GM10847 (cell line): ENCODE measurements around the gene GRWD1.

Experiments
- POLR2A ChIP-seq: IDR thresholded peaks from 2 replicates; pipeline ENCODE4 v1.6.1; 2011; ENCODE audit not compliant: insufficient read length; ENCODE audit errors: extremely low read depth

GRWD1 gene

DNA sequence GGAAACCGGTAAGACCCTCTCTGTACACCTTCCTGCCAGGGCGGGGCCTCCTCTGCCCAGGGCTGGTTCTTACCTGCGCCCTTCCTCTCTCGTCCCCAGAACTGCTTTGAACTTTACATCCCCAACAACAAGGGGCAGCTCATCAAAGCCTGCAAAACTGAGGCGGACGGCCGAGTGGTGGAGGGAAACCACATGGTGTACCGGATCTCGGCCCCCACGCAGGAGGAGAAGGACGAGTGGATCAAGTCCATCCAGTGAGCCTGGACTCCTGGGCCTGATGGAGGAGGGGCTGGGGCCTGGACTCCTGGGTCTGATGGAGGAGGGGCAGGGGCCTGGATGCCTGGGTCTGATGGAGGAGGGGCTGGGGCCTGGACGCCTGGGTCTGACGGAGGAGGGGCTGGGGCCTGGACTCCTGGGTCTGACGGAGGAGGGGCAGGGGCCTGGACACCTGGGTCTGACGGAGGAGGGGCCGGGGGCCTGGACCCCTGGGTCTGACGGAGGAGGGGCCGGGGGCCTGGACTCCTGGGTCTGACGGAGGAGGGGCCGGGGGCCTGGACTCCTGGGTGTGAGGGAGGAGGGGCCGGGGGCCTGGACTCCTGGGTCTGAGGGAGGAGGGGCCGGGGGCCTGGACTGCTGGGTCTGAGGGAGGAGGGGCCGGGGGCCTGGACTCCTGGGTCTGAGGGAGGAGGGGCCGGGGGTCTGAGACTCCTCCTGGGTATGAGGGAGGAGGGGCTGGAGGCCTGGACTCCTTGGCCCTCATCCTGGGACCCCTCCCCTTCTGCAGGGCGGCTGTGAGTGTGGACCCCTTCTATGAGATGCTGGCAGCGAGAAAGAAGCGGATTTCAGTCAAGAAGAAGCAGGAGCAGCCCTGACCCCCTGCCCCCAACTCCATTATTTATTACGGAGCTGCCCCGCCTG lies 32.8 kb downstream of the GRWD1 start:
- no peak for TF ChIP-seq POLR2A

GRCh38 chr19:48479686-48480085 lies 33.9 kb downstream of the GRWD1 start:
- TF ChIP-seq POLR2A: no peak

DNA sequence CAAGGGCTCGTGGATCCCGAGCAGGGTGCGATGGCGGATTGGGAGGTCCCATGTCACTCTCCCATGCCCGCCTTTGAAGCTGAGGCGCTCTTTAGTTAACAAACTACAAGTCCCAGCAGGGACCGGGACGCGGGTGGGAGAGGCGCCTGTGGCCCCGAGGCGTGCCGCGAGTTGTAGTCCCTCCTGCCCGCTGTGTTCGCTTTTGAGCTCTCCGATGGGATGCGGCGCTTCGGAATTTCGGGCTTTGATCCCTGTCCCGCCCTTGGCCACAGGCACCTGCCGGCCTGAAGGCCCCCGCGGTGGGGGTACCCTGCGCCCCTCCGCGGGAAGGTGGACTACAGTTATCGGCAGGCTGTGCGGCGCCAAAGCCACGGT lies 34.4 kb downstream of the GRWD1 start:
- no peak for TF ChIP-seq POLR2A

GRCh38 chr19:48480558-48481500 lies 35.0 kb downstream of the GRWD1 start:
- TF ChIP-seq POLR2A: no peak

GRCh38 chr19:48481846-48482639 lies 36.3 kb downstream of the GRWD1 start:
- no peak for TF ChIP-seq POLR2A

- TF ChIP-seq POLR2A: no peak
Observed at GRCh38 chr19:48483301-48483700, 37.5 kb downstream of the GRWD1 start.

DNA sequence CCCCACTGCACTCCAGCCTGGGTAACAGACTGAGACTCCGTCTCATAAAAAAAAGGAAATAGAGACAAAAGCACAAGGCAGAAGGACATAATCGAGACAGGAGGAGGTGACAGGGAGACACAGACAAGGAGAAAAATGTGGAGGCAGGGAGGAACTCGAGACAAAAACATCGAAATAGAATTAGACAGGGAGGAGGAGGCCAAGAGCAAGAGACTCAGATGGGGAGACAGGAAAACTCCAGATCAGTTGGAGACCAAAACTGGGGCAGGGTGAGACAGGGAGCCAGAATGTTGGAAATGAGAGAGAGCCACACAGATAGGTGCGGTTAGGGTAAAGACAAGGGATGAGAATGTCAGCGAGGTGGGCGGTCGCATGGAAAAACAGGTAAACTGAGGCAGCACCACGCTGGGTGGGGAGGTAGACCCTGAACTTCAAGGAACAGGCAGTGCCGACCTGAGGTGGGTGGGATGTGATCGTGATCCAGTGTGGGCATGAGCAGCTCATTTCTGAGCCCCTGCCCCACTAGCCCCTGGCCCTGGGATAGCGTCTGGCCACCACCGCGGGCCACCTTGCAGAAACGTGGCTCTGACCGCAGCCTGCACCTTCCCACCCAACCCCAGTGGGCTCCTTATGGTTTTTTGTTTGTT lies 38.6 kb downstream of the GRWD1 start:
- TF ChIP-seq POLR2A: no peak

- no peak for TF ChIP-seq POLR2A
Observed at GRCh38 chr19:48484931-48485612, 39.3 kb downstream of the GRWD1 start.

- no peak for TF ChIP-seq POLR2A
Observed at GRCh38 chr19:48487544-48487943, 41.8 kb downstream of the GRWD1 start.

- TF ChIP-seq POLR2A: no peak
Observed at GRCh38 chr19:48487948-48488347, 42.2 kb downstream of the GRWD1 start.

DNA sequence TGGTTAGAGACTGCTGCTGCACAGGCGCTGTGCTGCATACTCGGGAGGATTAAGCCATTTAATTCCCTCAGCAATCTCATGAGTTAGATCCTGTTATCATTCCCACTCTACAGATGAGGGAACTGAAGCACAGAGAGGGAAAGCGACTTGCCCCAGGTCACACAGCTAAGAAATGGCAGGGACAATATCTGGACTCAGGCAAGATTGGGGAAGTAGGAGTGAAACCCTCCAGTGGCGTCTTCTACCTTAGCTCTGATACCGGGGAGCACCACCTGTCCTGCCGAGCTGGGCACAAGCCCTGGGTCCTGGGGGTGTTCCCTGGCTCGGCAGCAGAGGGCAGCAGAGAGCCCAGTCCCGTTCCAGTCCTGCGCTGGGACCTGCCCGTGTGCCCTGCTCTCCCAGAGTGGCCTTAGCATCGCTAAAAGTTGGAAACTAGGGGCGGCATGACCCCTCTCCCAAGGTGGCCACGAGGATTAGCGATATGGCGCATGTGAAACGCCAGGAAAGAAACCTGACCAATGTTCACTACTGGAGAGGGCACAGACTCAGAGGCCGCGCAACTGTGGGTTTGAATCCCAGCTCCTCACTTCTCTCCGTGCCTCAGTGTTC lies 43.9 kb downstream of the GRWD1 start:
- no peak for TF ChIP-seq POLR2A

DNA sequence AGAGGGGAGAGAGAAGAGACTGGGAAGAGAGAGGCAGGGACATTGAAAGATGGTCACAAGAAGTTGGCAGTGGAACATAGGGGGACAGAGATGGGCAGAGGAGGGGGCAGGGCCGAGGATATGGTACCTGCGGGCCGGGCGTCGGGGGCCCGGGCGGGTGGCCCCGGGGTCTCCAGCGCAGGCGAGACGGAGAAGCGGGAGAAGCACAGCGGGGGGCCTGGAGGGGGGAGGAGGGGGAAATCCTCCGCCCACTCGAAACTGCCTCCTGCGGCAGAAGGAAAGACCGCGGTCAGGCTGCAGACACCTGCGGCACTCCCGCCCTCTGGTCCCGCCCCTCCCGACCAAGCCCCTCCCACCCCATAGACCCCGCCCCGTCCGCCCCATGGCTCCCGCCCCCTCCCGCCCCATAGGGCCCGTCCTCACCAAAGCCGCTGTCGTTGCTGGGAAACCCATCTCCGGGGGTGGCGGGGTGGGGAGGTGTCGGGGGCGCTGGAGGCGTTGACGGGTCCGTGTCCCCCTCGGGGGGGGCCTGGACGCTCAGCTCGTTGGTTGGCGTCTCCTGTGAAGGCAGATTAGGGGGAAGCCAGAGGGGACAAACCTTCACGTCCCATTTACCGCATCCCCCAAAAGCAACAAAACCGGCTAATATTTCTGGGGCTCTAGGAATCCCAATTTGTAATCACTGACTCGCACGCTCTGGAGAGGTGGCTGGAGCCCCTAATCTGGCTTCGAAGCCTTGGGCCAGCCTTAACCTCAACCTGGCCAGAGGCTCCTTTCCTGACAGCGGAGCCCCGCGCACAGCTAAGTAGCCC lies 45.4 kb downstream of the GRWD1 start:
- TF ChIP-seq POLR2A: no peak

DNA sequence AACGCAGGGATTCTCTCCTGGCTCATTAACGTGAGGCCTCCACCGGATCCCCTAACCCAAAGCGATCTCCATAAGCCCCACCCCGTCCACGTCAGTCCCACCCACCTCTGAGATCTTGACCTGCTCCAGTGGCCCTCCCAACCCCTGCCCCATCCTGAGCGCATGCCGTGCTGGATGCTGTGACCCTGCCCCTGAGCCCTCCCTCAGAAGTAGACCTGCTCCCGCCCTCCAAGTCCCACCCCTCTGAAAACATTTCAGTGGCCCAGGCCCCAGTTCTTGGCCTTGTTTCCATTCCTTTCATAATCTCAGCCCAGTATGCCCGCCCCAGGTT lies 46.0 kb downstream of the GRWD1 start:
- no peak for TF ChIP-seq POLR2A
